ENCODE data around the gene LEFTY1. TPM values are rescaled to one million over a fixed set of nuclear protein-coding genes. Genes with fewer than 3 reads are reported as not detected.

Gene LEFTY1
- total RNA-seq, 1 donor from 2014 or later: not detected

DNA sequence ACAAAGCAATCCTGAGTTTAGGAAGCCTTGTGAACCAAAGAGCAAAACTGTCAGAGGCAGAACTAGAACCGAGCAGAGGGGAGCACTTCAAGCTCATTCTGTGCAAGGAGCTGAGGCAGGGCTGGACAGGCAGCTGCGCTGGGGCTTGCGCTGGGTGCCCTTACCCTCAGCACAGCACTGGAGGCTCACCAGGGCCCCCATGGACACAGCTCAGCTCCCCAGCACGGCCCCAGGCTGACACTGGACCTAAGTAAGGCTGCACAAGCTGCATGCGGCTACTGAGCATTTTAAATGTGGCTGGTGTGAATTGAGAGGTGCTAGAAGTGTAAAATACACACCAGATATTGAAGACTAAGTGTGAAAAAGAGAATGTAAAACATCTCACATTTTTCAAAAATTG, 28.8 kb downstream of the LEFTY1 start:
- Histone ChIP-seq H3K27me3 (ENCODE audit: low read depth) (no peaks in the 10 kb centered on the region), H3K4me3 (no peak overlapping the region), H3K9me3 (no peaks in the 10 kb centered on the region), H3K36me3 (peaks cover 93% of the 10 kb centered on the region), H3K4me1 (peaks cover 15% of the 10 kb centered on the region), H3K27ac (no peak overlapping the region)
- ATAC-seq: no peak
- intact Hi-C loops (cut with DNase I): no loop called here
- TF ChIP-seq, protein P1, sequence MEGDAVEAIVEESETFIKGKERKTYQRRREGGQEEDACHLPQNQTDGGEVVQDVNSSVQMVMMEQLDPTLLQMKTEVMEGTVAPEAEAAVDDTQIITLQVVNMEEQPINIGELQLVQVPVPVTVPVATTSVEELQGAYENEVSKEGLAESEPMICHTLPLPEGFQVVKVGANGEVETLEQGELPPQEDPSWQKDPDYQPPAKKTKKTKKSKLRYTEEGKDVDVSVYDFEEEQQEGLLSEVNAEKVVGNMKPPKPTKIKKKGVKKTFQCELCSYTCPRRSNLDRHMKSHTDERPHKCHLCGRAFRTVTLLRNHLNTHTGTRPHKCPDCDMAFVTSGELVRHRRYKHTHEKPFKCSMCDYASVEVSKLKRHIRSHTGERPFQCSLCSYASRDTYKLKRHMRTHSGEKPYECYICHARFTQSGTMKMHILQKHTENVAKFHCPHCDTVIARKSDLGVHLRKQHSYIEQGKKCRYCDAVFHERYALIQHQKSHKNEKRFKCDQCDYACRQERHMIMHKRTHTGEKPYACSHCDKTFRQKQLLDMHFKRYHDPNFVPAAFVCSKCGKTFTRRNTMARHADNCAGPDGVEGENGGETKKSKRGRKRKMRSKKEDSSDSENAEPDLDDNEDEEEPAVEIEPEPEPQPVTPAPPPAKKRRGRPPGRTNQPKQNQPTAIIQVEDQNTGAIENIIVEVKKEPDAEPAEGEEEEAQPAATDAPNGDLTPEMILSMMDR (IDR thresholded peaks at IDR 0.05): no peak
- DNase-seq: no peak

DNA sequence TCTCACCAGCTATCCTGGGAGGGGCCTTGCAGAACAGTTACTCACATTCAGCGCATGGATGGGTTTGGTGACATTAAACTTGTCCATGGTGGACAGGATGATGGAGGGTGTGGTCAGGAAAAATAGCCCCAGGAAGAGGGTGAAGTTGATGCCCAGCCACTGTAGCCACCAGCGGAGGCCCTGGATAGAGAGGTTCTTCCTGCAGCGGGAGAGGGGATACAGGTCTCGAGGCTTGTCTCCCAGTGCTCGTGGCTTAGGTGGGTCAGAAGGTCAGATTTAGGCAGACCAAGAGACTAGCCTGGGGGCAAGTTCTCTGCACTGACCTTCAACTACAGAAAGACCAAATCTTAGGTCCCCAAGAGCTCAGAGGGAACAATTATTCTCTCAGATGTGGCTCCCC, 29.8 kb downstream of the LEFTY1 start:
- H3K4me1 ChIP-seq: peaks cover 15% of the 10 kb centered on the region
- H3K27me3 ChIP-seq (ENCODE audit: low read depth): no peaks in the 10 kb centered on the region
- H3K4me3 ChIP-seq: no peak overlapping the region
- no peaks in the 10 kb centered on the region for H3K9me3 ChIP-seq
- no peak overlapping the region for H3K27ac ChIP-seq
- intact Hi-C loops (cut with DNase I): no loop called here
- TF ChIP-seq, protein P1 (IDR thresholded peaks at IDR 0.05): no peak
- no peak for ATAC-seq
- H3K36me3 ChIP-seq: peaks cover 94% of the 10 kb centered on the region
- DNase-seq: no peak

DNA sequence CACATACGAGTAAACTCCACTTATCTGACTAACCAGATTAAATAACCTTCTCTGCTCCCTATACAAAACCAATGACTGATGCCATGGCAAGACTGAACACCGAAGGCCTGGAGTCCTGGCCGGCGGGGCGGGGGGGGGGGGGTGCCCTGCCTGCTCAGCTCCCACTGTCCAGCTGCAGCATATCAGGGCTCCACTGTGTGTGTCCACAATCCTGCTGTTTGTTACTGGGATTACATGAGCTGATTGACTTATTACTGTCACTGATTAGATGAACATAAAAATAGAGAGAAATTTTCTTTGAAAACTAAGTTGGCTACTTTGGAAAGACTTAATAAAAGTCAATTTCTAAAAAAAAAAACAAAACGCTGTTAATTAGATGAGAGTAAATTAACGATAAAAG, 31.7 kb downstream of the LEFTY1 start:
- H3K9me3 ChIP-seq: no peaks in the 10 kb centered on the region
- peak overlapping the region; percentile 67 for H3K27ac ChIP-seq
- peak overlapping the region; percentile 18 for H3K4me3 ChIP-seq
- H3K4me1 ChIP-seq: peaks cover 19% of the 10 kb centered on the region
- intact Hi-C loops (cut with DNase I): no loop called here
- DNase-seq (peak; percentile 13), ATAC-seq (no peak)
- TF ChIP-seq, protein P1 (IDR thresholded peaks at IDR 0.05): peak; percentile 10
- H3K27me3 ChIP-seq (ENCODE audit: low read depth): no peaks in the 10 kb centered on the region
- H3K36me3 ChIP-seq: peaks cover 94% of the 10 kb centered on the region

DNA sequence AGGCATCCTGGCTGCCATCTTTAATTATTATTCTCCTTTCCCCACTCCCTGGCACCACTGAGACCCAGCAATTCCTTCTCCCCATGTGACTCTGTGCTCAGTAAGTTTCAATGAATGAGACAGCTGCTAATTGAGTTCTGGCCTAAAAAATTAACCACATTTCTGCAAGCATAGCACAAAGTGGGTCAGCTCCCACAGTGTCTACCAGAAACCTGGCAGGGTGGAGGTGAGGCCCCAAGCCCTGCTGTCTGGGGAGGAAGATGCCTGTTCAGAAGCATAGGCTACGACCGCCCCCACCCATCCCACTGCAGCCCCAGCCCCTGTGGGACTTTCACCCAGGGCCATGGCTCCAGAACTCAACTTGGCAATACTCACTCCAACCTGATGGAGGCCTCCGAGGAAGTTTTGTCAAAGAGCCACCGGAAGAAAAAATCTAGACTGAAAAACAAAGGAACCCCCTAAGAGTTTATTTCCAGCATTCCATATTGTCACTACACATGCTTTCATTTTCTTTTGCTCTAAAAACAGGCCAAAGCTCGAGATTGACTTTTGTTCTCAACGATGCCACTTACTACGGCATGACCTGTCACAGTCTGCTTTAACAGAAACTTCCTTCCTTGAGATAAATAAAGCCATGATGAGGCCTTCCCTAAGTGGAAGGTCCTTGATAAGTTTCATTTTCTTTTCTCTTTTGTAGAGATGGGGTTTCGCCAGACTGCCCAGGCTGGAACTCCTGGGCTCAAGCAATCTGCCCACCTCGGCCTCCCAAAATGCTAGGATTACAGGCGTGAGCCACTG, 33.2 kb downstream of the LEFTY1 start:
- Histone ChIP-seq H3K9me3 (no peaks in the 10 kb centered on the region), H3K4me1 (peaks cover 25% of the 10 kb centered on the region), H3K4me3 (peak overlapping the region; percentile 18), H3K27ac (peak overlapping the region; percentile 67), H3K27me3 (ENCODE audit: low read depth) (no peaks in the 10 kb centered on the region), H3K36me3 (peaks cover 92% of the 10 kb centered on the region)
- DNase-seq (peak; percentile 13), ATAC-seq (no peak)
- intact Hi-C loops (cut with DNase I): no loop called here
- TF ChIP-seq, protein P1 (IDR thresholded peaks at IDR 0.05): peak; percentile 13

DNA sequence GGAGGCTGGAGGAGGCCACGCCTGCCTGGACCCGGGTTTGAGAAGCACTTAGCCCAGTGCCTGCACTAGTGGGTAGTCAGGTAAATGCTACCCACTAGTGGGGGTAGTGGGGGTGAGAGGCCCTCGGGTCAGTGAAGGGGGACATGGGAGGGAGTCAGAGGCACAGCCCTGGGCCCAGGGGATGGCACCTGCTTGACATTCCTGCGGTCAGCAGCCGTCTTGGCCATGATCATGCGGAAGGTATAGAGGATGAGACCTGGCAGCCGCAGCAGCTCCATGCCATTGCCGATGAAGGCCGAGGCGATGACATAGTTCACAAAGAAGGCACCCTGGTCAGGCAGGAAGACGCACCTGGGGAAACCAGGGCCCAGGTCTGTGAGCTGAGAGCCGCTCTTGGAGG, 35.5 kb downstream of the LEFTY1 start:
- no peak for ATAC-seq
- intact Hi-C loops (cut with DNase I): no loop called here
- Histone ChIP-seq H3K4me1 (peaks cover 36% of the 10 kb centered on the region), H3K36me3 (peaks cover 95% of the 10 kb centered on the region), H3K27ac (no peak overlapping the region), H3K4me3 (no peak overlapping the region), H3K9me3 (no peaks in the 10 kb centered on the region), H3K27me3 (ENCODE audit: low read depth) (no peaks in the 10 kb centered on the region)
- TF ChIP-seq, protein P1 (IDR thresholded peaks at IDR 0.05): no peak
- peak; percentile 34 for DNase-seq

All from lower lobe of right lung (tissue), 2 donors.